Neural progenitor cell (in vitro differentiated cells): ENCODE data around the gene ARHGAP23. TPM values are rescaled to one million over a fixed set of nuclear protein-coding genes. Genes with fewer than 3 reads are reported as not detected.

ENCODE experiments used
- DNase-seq: peaks from one replicate; pipeline ENCODE4 v3.0.0-alpha.2; 2016; ENCODE audit warnings: low spot score
- H2AFZ ChIP-seq: fragments of 200-600 bp; sonication (generic); replicated peaks from 2 replicates; pipeline ENCODE4 v1.6.1; 2016; ENCODE audit warnings: antibody characterized with exemption
- H3F3A ChIP-seq: fragments of 200-600 bp; sonication (generic); 2 replicates; pipeline ENCODE4 v1.6.1; 2016; ENCODE audit warnings: antibody characterized with exemption, low read depth
- H3K27ac ChIP-seq: fragments of 200-600 bp; sonication (generic); 2 replicates; pipeline ENCODE4 v1.5.1; 2016; ENCODE audit warnings: mild to moderate bottlenecking
- H3K27me3 ChIP-seq: fragments of 200-600 bp; sonication (generic); 2 replicates; pipeline ENCODE4 v1.6.1; 2016; ENCODE audit warnings: mild to moderate bottlenecking, moderate library complexity
- H3K36me3 ChIP-seq: fragments of 200-600 bp; sonication (generic); 2 replicates; pipeline ENCODE4 v1.5.1; 2016
- H3K4me1 ChIP-seq: fragments of 200-600 bp; sonication (generic); 2 replicates; pipeline ENCODE4 v1.6.1; 2016; ENCODE audit warnings: mixed run types
- H3K4me2 ChIP-seq: fragments of 200-600 bp; sonication (generic); 2 replicates; pipeline ENCODE4 v1.6.1; 2016
- H3K4me3 ChIP-seq: fragments of 200-600 bp; sonication (generic); 2 replicates; pipeline ENCODE4 v1.5.1; 2016
- H3K79me2 ChIP-seq: fragments of 200-600 bp; sonication (generic); 2 replicates; pipeline ENCODE4 v1.6.1; 2016; ENCODE audit warnings: low read depth
- H3K9ac ChIP-seq: fragments of 200-600 bp; sonication (generic); 2 replicates; pipeline ENCODE4 v1.6.1; 2016
- H3K9me3 ChIP-seq: fragments of 200-600 bp; sonication (generic); 2 replicates; pipeline ENCODE4 v1.5.1; 2016; ENCODE audit warnings: low read depth
- H4K20me1 ChIP-seq: fragments of 200-600 bp; sonication (generic); 2 replicates; pipeline ENCODE4 v1.6.1; 2016; ENCODE audit warnings: low read depth
- H3K27ac Mint-ChIP-seq: 3 replicates; pipeline ENCODE4 v1.8.0; 2021; ENCODE audit warnings: mixed read lengths
- H3K27me3 Mint-ChIP-seq: 2 replicates; pipeline ENCODE4 v1.8.0; 2022; ENCODE audit warnings: low read depth, mild to moderate bottlenecking, inconsistent platforms, moderate library complexity, mixed read lengths; ENCODE audit not compliant: insufficient read depth
- H3K36me3 Mint-ChIP-seq: 3 replicates; pipeline ENCODE4 v1.8.0; 2021; ENCODE audit warnings: mixed read lengths
- H3K4me1 Mint-ChIP-seq: 3 replicates; pipeline ENCODE4 v1.8.0; 2021; ENCODE audit warnings: mixed read lengths
- H3K4me3 Mint-ChIP-seq: 3 replicates; pipeline ENCODE4 v1.8.0; 2021; ENCODE audit warnings: mild to moderate bottlenecking, moderate library complexity, mixed read lengths
- H3K9me3 Mint-ChIP-seq: 3 replicates; pipeline ENCODE4 v1.8.0; 2020; ENCODE audit warnings: mixed read lengths
- CTCF ChIP-seq: fragments of 200-600 bp; sonication (generic); IDR thresholded peaks from 2 replicates; pipeline ENCODE4 v1.5.1; 2017; ENCODE audit warnings: antibody characterized with exemption, mild to moderate bottlenecking
- EZH2 ChIP-seq: fragments of 200-600 bp; sonication (generic); IDR thresholded peaks from 2 replicates; pipeline ENCODE4 v1.6.1; 2017; ENCODE audit warnings: antibody characterized with exemption, mild to moderate bottlenecking, moderate library complexity
- EZH2phosphoT487 ChIP-seq: fragments of 200-600 bp; sonication (generic); IDR thresholded peaks from 2 replicates; pipeline ENCODE4 v1.6.1; 2017; ENCODE audit warnings: antibody characterized with exemption
- total RNA-seq: library from RNA; depleted of rRNA; stranded (reverse); fragments of >200 nt; gene quantifications from 2 replicates; pipeline ENCODE4 v1.2.3, GENCODE V29; 2015; ENCODE audit warnings: low replicate concordance

ARHGAP23 gene
- total RNA-seq, 1 donor from 2014 or later: 6.1 TPM

- Mint-ChIP-seq H3K27ac (no peak overlapping the region), H3K4me1 (peaks cover 42% of the 10 kb centered on the region), H3K9me3 (no peaks in the 10 kb centered on the region), H3K27me3 (peaks cover 33% of the 10 kb centered on the region), H3K4me3 (no peak overlapping the region), H3K36me3 (no peaks in the 10 kb centered on the region)
- peaks cover 14% of the 10 kb centered on the region for H3K27me3 ChIP-seq
- no peaks in the 10 kb centered on the region for H3K9me3 ChIP-seq
- peaks cover 3% of the 10 kb centered on the region for H3K79me2 ChIP-seq
- DNase-seq: no peak
- no peak overlapping the region for H3K4me3 ChIP-seq
- no peaks in the 10 kb centered on the region for H3K36me3 ChIP-seq
- H3K4me1 ChIP-seq: peaks cover 36% of the 10 kb centered on the region
- TF ChIP-seq EZH2: no peak
- no peak for TF ChIP-seq CTCF
- no peak for TF ChIP-seq EZH2phosphoT487
- H3K27ac ChIP-seq: no peak overlapping the region
- H3F3A ChIP-seq: peaks cover 44% of the 10 kb centered on the region
- H3K9ac ChIP-seq: no peak overlapping the region
- H2AFZ ChIP-seq: no peak overlapping the region
- no peak overlapping the region for H3K4me2 ChIP-seq
- no peaks in the 10 kb centered on the region for H4K20me1 ChIP-seq
These were observed 2.5 kb upstream of the ARHGAP23 start for GRCh38 chr17:38425744-38426143.

GRCh38 chr17:38426441-38426840, 1.8 kb upstream of the ARHGAP23 start:
- Mint-ChIP-seq H3K9me3 (no peaks in the 10 kb centered on the region), H3K36me3 (no peaks in the 10 kb centered on the region), H3K4me1 (peaks cover 38% of the 10 kb centered on the region), H3K4me3 (no peak overlapping the region), H3K27ac (no peak overlapping the region), H3K27me3 (peaks cover 30% of the 10 kb centered on the region)
- Histone ChIP-seq H3K4me2 (no peak overlapping the region), H3K4me3 (no peak overlapping the region), H2AFZ (no peak overlapping the region), H3F3A (peaks cover 40% of the 10 kb centered on the region), H3K4me1 (peaks cover 29% of the 10 kb centered on the region), H3K36me3 (no peaks in the 10 kb centered on the region), H3K27me3 (peaks cover 14% of the 10 kb centered on the region), H3K79me2 (peaks cover 6% of the 10 kb centered on the region), H4K20me1 (peaks cover 3% of the 10 kb centered on the region), H3K27ac (no peak overlapping the region), H3K9ac (no peak overlapping the region), H3K9me3 (no peaks in the 10 kb centered on the region)
- TF ChIP-seq EZH2phosphoT487: no peak
- no peak for TF ChIP-seq CTCF
- TF ChIP-seq EZH2: no peak
- DNase-seq: no peak

- peaks cover 6% of the 10 kb centered on the region for H3K79me2 ChIP-seq
- Mint-ChIP-seq H3K4me1 (peaks cover 29% of the 10 kb centered on the region), H3K9me3 (no peaks in the 10 kb centered on the region), H3K4me3 (peak overlapping the region; percentile 72), H3K27ac (no peak overlapping the region), H3K36me3 (no peaks in the 10 kb centered on the region), H3K27me3 (peaks cover 30% of the 10 kb centered on the region)
- peaks cover 32% of the 10 kb centered on the region for H3F3A ChIP-seq
- DNase-seq: no peak
- peak overlapping the region; percentile 66 for H3K4me3 ChIP-seq
- peak overlapping the region; percentile 81 for H2AFZ ChIP-seq
- no peak for TF ChIP-seq EZH2
- TF ChIP-seq EZH2phosphoT487: no peak
- no peak for TF ChIP-seq CTCF
- peaks cover 20% of the 10 kb centered on the region for H3K4me1 ChIP-seq
- no peaks in the 10 kb centered on the region for H3K36me3 ChIP-seq
- H4K20me1 ChIP-seq: peaks cover 3% of the 10 kb centered on the region
- H3K4me2 ChIP-seq: peak overlapping the region; percentile 97
- H3K9ac ChIP-seq: no peak overlapping the region
- H3K27me3 ChIP-seq: peaks cover 14% of the 10 kb centered on the region
- H3K27ac ChIP-seq: no peak overlapping the region
- H3K9me3 ChIP-seq: no peaks in the 10 kb centered on the region
These were observed 909 bp upstream of the ARHGAP23 start for GRCh38 chr17:38427160-38427949.
